ENCODE results near the gene ACTR10. TPM values are rescaled to one million over a fixed set of nuclear protein-coding genes. Genes with fewer than 3 reads are reported as not detected.
"Not testable (repeated sequence)": the region's sequence is repeated elsewhere in the genome, so short reads cannot be mapped to it uniquely, and the experiment has no call there.

The ACTR10 gene
- total RNA-seq, 1 experiment from 2014 or later, result 39.6 TPM

GRCh38 chr14:58258156-58258555 is 58.2 kb downstream of the ACTR10 start (continued):
- TF ChIP-seq POLR2AphosphoS5 (IDR thresholded peaks at IDR 0.05; ENCODE audit: low read depth, low read length), result no peak
- TF ChIP-seq SIN3A (IDR thresholded peaks at IDR 0.05; ENCODE audit: low read depth), result no peak
- no peak for TF ChIP-seq ATF3 (IDR thresholded peaks at IDR 0.05)
- no peak for TF ChIP-seq POLR2A (IDR thresholded peaks at IDR 0.05; ENCODE audit: borderline replicate concordance, extremely low read depth, insufficient read depth, insufficient read length)

- Histone ChIP-seq H4K20me1 (ENCODE audit: insufficient read depth) (peaks cover 11% of the 10 kb centered on the region; the same call in 1 of the 2 replicates), H3K36me3 (ENCODE audit: control insufficient read depth in 1 of 2, insufficient read depth in 2 of 2, low read length in 2 of 2) (peaks cover 60 to 62% of the 10 kb centered on the region in 2 experiments; a peak in 3 of 4 replicates), H3K79me2 (ENCODE audit: insufficient read depth, low read length) (peaks cover 81% of the 10 kb centered on the region)
- H3K9me3 ChIP-seq (ENCODE audit: control insufficient read depth in 1 of 2, insufficient read depth in 1 of 2, low read depth in 1 of 2, low read length in 2 of 2); H3K4me1 ChIP-seq (ENCODE audit: control insufficient read depth in 1 of 2, insufficient read depth in 2 of 2, low read length in 2 of 2); BruUV-seq (replicated peaks); ATAC-seq; DNase-seq (ENCODE audit: low read depth, low spot score); H3K9me2 ChIP-seq (ENCODE audit: insufficient read depth); H3K4me3 ChIP-seq (replicated peaks in 1 of 2; ENCODE audit: low read depth in 1 of 2, low read length in 2 of 2); intact Hi-C loops (cut with micrococcal nuclease); H3K9ac ChIP-seq (ENCODE audit: low read length); H3K27ac ChIP-seq (ENCODE audit: low read depth, low read length); H3K27me3 ChIP-seq (ENCODE audit: insufficient read depth, low read length); POLR2A ChIA-PET; H2AFZ ChIP-seq (ENCODE audit: low read depth, low read length, poor library complexity, severe bottlenecking); CTCF ChIA-PET; RAD21 ChIA-PET (ENCODE audit: low non-redundant PET in 1 of 2, low total read pairs in 2 of 2, uncharacterized antibody in 2 of 2, unreplicated experiment in 2 of 2); H3K4me2 ChIP-seq (ENCODE audit: low read length): not testable (repeated sequence)
Measured at GRCh38 chr14:58262005-58262404, 62.1 kb downstream of the ACTR10 start.

- no peaks in the 10 kb centered on the region for H3K4me1 ChIP-seq (ENCODE audit: control insufficient read depth in 1 of 2, insufficient read depth in 2 of 2, low read length in 2 of 2)
- CTCF ChIA-PET, result no interaction called here
- no peak overlapping the region for H3K4me3 ChIP-seq (replicated peaks in 1 of 2; ENCODE audit: low read depth in 1 of 2, low read length in 2 of 2)
- no peaks in the 10 kb centered on the region for H3K9me2 ChIP-seq (ENCODE audit: insufficient read depth)
- no peak for ATAC-seq
- H3K36me3 ChIP-seq (ENCODE audit: control insufficient read depth in 1 of 2, insufficient read depth in 2 of 2, low read length in 2 of 2), result peaks cover 60 to 67% of the 10 kb centered on the region in 2 experiments
- POLR2A ChIA-PET, result interaction anchor here (0.8 to 1.7 kb wide), 2 partner anchors 10 to 33 kb away, joined by 4 read pairs; partner anchors contain the start of gene ARID4A
- intact Hi-C loops (cut with micrococcal nuclease), result no loop called here
- DNase-seq (ENCODE audit: low read depth, low spot score), result no peak
- RAD21 ChIA-PET (ENCODE audit: low non-redundant PET in 1 of 2, low total read pairs in 2 of 2, uncharacterized antibody in 2 of 2, unreplicated experiment in 2 of 2), result no interaction called here
- TF ChIP-seq ZBTB33 (IDR thresholded peaks at IDR 0.05; ENCODE audit: extremely low read depth, insufficient replicate concordance, low read length) (no peak), MAX (IDR thresholded peaks at IDR 0.05) (no peak), JUND (IDR thresholded peaks at IDR 0.05) (no peak)
- H3K9me3 ChIP-seq (ENCODE audit: control insufficient read depth in 1 of 2, insufficient read depth in 1 of 2, low read depth in 1 of 2, low read length in 2 of 2), result no peaks in the 10 kb centered on the region
- no peak overlapping the region for H2AFZ ChIP-seq (ENCODE audit: low read depth, low read length, poor library complexity, severe bottlenecking)
- H3K27me3 ChIP-seq (ENCODE audit: insufficient read depth, low read length), result no peaks in the 10 kb centered on the region
- peaks cover 78% of the 10 kb centered on the region for H3K79me2 ChIP-seq (ENCODE audit: insufficient read depth, low read length)
- no peak overlapping the region for H3K9ac ChIP-seq (ENCODE audit: low read length)
- H3K4me2 ChIP-seq (ENCODE audit: low read length), result no peak overlapping the region
- peaks cover 21% of the 10 kb centered on the region; the same call in 1 of the 2 replicates for H4K20me1 ChIP-seq (ENCODE audit: insufficient read depth)
- no TSS peak for BruUV-seq (replicated peaks)
- H3K27ac ChIP-seq (ENCODE audit: low read depth, low read length), result no peak overlapping the region
Measured at GRCh38 chr14:58265401-58265800, 65.5 kb downstream of the ACTR10 start.
